GM18499 (cell line): ENCODE data around the gene RPS6KL1.

ENCODE experiments used
- ATAC-seq: cut with Tn5 transposase; IDR thresholded peaks from one replicate; pipeline ENCODE4 v1.9.1; 2021; ENCODE audit warnings: moderate number of reproducible peaks; ENCODE audit not compliant: insufficient read depth, unreplicated experiment

The RPS6KL1 gene

GRCh38 chr14:74863274-74863673 lies 59.8 kb downstream of the RPS6KL1 start:
- ATAC-seq = no peak

- ATAC-seq = no peak
These were observed 61.3 kb downstream of the RPS6KL1 start for GRCh38 chr14:74861734-74862090.

GRCh38 chr14:74860899-74861733 lies 61.9 kb downstream of the RPS6KL1 start:
- no peak for ATAC-seq

- ATAC-seq = no peak
These were observed 63.1 kb downstream of the RPS6KL1 start for GRCh38 chr14:74859757-74860552.

GRCh38 chr14:74858022-74858421 lies 65.0 kb downstream of the RPS6KL1 start:
- ATAC-seq = no peak

- no peak for ATAC-seq
These were observed 66.7 kb downstream of the RPS6KL1 start for GRCh38 chr14:74856366-74856765.

- ATAC-seq = no peak
These were observed 67.1 kb downstream of the RPS6KL1 start for GRCh38 chr14:74855945-74856344.

- ATAC-seq = no peak
These were observed 68.0 kb downstream of the RPS6KL1 start for GRCh38 chr14:74855021-74855420.
